ENCODE data around the gene SUGP2.

The SUGP2 gene

GRCh38 chr19:18966307-18966706, 67.0 kb downstream of the SUGP2 start:
- TF ChIP-seq CTCF (IDR thresholded peaks at IDR 0.05; ENCODE audit: borderline replicate concordance, extremely low read depth, low read length, poor library complexity, severe bottlenecking) (no peak), EZH2 (IDR thresholded peaks at IDR 0.05; ENCODE audit: borderline replicate concordance, low read depth, low read length, severe bottlenecking) (no peak)
- no peaks in the 10 kb centered on the region for H3K4me1 ChIP-seq (ENCODE audit: insufficient read depth, low read length)
- no peaks in the 10 kb centered on the region for H3K36me3 ChIP-seq (ENCODE audit: insufficient read depth, low read length)
- DNase-seq (no peak), ATAC-seq (ENCODE audit: insufficient read depth, low read depth) (no peak)
- H2AFZ ChIP-seq (ENCODE audit: low read depth, low read length), result no peak overlapping the region
- H3K4me2 ChIP-seq (ENCODE audit: insufficient read depth, low read length), result no peak overlapping the region
- no peak overlapping the region for H3K9ac ChIP-seq (ENCODE audit: low read depth, low read length)
- H3K9me3 ChIP-seq (ENCODE audit: insufficient read depth, low read length, severe bottlenecking), result no peaks in the 10 kb centered on the region
- H3K27me3 ChIP-seq (ENCODE audit: insufficient read depth, low read length, poor library complexity), result no peaks in the 10 kb centered on the region
- no peak overlapping the region for H3K4me3 ChIP-seq (ENCODE audit: low read depth in 1 of 2, low read length in 2 of 2)
- no peak overlapping the region for H3K27ac ChIP-seq (ENCODE audit: low read length)
- no peaks in the 10 kb centered on the region for H4K20me1 ChIP-seq (ENCODE audit: insufficient read depth, low read length)
- no peaks in the 10 kb centered on the region for H3K79me2 ChIP-seq (ENCODE audit: insufficient read depth, low read length)

GRCh38 chr19:18964121-18964520, 69.2 kb downstream of the SUGP2 start:
- Histone ChIP-seq H3K9me3 (ENCODE audit: insufficient read depth, low read length, severe bottlenecking) (no peaks in the 10 kb centered on the region), H4K20me1 (ENCODE audit: insufficient read depth, low read length) (no peaks in the 10 kb centered on the region), H3K79me2 (ENCODE audit: insufficient read depth, low read length) (no peaks in the 10 kb centered on the region), H3K27me3 (ENCODE audit: insufficient read depth, low read length, poor library complexity) (no peaks in the 10 kb centered on the region), H2AFZ (ENCODE audit: low read depth, low read length) (no peak overlapping the region), H3K4me3 (ENCODE audit: low read depth in 1 of 2, low read length in 2 of 2) (no peak overlapping the region), H3K27ac (ENCODE audit: low read length) (no peak overlapping the region), H3K4me2 (ENCODE audit: insufficient read depth, low read length) (no peak overlapping the region), H3K9ac (ENCODE audit: low read depth, low read length) (no peak overlapping the region), H3K4me1 (ENCODE audit: insufficient read depth, low read length) (no peaks in the 10 kb centered on the region), H3K36me3 (ENCODE audit: insufficient read depth, low read length) (no peaks in the 10 kb centered on the region)
- no peak for ATAC-seq (ENCODE audit: insufficient read depth, low read depth)
- TF ChIP-seq EZH2 (IDR thresholded peaks at IDR 0.05; ENCODE audit: borderline replicate concordance, low read depth, low read length, severe bottlenecking) (no peak), CTCF (IDR thresholded peaks at IDR 0.05; ENCODE audit: borderline replicate concordance, extremely low read depth, low read length, poor library complexity, severe bottlenecking) (no peak)
- DNase-seq, result no peak

- Histone ChIP-seq H3K27me3 (ENCODE audit: insufficient read depth, low read length, poor library complexity) (no peaks in the 10 kb centered on the region), H3K4me2 (ENCODE audit: insufficient read depth, low read length) (no peak overlapping the region), H2AFZ (ENCODE audit: low read depth, low read length) (no peak overlapping the region), H3K9me3 (ENCODE audit: insufficient read depth, low read length, severe bottlenecking) (no peaks in the 10 kb centered on the region), H4K20me1 (ENCODE audit: insufficient read depth, low read length) (no peaks in the 10 kb centered on the region), H3K4me3 (ENCODE audit: low read depth in 1 of 2, low read length in 2 of 2) (no peak overlapping the region), H3K36me3 (ENCODE audit: insufficient read depth, low read length) (no peaks in the 10 kb centered on the region), H3K79me2 (ENCODE audit: insufficient read depth, low read length) (no peaks in the 10 kb centered on the region), H3K9ac (ENCODE audit: low read depth, low read length) (no peak overlapping the region), H3K4me1 (ENCODE audit: insufficient read depth, low read length) (no peaks in the 10 kb centered on the region), H3K27ac (ENCODE audit: low read length) (no peak overlapping the region)
- ATAC-seq (ENCODE audit: insufficient read depth, low read depth) (no peak), DNase-seq (no peak)
- TF ChIP-seq CTCF (IDR thresholded peaks at IDR 0.05; ENCODE audit: borderline replicate concordance, extremely low read depth, low read length, poor library complexity, severe bottlenecking) (no peak), EZH2 (IDR thresholded peaks at IDR 0.05; ENCODE audit: borderline replicate concordance, low read depth, low read length, severe bottlenecking) (no peak)
These were observed 71.3 kb downstream of the SUGP2 start for GRCh38 chr19:18961767-18962620.

Measured in DND-41 (cell line).